ENCODE results near the gene KCNIP2. TPM values are rescaled to one million over a fixed set of nuclear protein-coding genes. Genes with fewer than 3 reads are reported as not detected.

The KCNIP2 gene
- total RNA-seq, 1 donor from 2014 or later, result 30.0 TPM

DNA sequence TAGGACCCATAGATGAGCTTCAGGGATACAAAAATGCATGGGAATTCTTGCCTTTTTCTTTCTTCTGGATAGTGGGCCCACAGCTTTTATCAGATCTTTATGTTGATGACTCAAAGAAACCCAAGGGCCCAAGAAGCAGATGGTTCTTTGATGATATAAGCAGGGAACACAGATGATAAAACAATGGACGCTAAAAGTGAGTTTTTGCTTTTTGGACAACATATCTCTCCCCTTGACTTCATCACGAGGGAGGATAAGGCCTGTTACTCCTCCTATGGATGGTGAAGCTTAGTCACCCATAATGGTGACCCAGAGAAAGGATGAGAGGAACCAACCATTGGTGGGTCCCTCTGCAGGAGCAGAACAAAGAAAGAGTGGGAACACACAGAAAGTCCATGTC lies 18.9 kb downstream of the KCNIP2 start:
- H3K27ac Mint-ChIP-seq (ENCODE audit: unreplicated experiment), result no peak overlapping the region
- H3K4me1 Mint-ChIP-seq (ENCODE audit: low read depth, unreplicated experiment), result peaks cover under 1% of the 10 kb centered on the region
- H3K9me3 Mint-ChIP-seq (ENCODE audit: unreplicated experiment), result peaks cover 2% of the 10 kb centered on the region
- TF ChIP-seq, protein P1, sequence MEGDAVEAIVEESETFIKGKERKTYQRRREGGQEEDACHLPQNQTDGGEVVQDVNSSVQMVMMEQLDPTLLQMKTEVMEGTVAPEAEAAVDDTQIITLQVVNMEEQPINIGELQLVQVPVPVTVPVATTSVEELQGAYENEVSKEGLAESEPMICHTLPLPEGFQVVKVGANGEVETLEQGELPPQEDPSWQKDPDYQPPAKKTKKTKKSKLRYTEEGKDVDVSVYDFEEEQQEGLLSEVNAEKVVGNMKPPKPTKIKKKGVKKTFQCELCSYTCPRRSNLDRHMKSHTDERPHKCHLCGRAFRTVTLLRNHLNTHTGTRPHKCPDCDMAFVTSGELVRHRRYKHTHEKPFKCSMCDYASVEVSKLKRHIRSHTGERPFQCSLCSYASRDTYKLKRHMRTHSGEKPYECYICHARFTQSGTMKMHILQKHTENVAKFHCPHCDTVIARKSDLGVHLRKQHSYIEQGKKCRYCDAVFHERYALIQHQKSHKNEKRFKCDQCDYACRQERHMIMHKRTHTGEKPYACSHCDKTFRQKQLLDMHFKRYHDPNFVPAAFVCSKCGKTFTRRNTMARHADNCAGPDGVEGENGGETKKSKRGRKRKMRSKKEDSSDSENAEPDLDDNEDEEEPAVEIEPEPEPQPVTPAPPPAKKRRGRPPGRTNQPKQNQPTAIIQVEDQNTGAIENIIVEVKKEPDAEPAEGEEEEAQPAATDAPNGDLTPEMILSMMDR (IDR thresholded peaks at IDR 0.05; ENCODE audit: partially characterized antibody, unreplicated experiment), result no peak
- peaks cover 5% of the 10 kb centered on the region for H3K36me3 Mint-ChIP-seq (ENCODE audit: unreplicated experiment)
- DNase-seq, result no peak
- peaks cover 4% of the 10 kb centered on the region for H3K27me3 Mint-ChIP-seq (ENCODE audit: unreplicated experiment)
- H3K4me3 Mint-ChIP-seq (ENCODE audit: unreplicated experiment), result no peak overlapping the region

DNA sequence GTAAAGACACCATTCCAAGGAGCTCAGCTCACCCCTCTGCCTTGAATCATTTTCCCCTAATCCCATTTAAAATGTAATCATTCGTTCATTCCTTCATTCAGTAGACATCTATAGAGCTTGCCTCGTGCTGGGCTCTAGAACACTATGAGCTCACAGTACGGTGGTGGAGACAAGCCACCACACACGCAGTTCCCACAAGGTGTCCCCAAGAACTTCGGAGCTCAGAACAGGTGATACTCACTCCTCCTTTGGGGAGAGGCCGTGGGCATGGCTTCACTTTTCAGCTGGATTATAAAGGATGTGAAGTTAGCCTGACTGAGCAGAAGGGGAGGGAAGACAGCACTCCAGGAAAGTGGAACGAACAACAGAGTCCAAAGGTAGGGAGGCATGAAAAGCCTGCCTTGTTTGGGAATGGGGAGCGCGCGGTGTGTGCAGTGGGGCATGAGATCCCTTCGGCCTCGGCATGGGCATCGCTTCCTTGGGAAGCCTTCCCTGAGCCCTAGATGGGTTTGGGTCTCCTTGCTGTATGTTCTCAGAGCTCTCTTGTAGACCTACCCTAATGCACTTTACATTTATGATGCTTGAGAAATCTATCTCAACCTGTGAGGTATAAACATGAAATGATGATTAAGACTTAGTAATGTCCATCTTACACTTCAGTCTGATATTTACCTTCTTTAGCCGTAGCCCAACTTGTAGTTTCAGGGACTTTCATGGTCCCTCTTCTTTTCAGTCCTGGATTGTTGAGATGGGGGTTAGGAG lies 24.5 kb downstream of the KCNIP2 start:
- Mint-ChIP-seq H3K4me3 (ENCODE audit: unreplicated experiment) (peak overlapping the region; percentile 95), H3K27me3 (ENCODE audit: unreplicated experiment) (peaks cover 15% of the 10 kb centered on the region), H3K36me3 (ENCODE audit: unreplicated experiment) (no peaks in the 10 kb centered on the region), H3K27ac (ENCODE audit: unreplicated experiment) (peak overlapping the region; percentile 99), H3K4me1 (ENCODE audit: low read depth, unreplicated experiment) (peaks cover 15% of the 10 kb centered on the region), H3K9me3 (ENCODE audit: unreplicated experiment) (peaks cover 23% of the 10 kb centered on the region)
- TF ChIP-seq, protein P1 (IDR thresholded peaks at IDR 0.05; ENCODE audit: partially characterized antibody, unreplicated experiment), result no peak
- no peak for DNase-seq

DNA sequence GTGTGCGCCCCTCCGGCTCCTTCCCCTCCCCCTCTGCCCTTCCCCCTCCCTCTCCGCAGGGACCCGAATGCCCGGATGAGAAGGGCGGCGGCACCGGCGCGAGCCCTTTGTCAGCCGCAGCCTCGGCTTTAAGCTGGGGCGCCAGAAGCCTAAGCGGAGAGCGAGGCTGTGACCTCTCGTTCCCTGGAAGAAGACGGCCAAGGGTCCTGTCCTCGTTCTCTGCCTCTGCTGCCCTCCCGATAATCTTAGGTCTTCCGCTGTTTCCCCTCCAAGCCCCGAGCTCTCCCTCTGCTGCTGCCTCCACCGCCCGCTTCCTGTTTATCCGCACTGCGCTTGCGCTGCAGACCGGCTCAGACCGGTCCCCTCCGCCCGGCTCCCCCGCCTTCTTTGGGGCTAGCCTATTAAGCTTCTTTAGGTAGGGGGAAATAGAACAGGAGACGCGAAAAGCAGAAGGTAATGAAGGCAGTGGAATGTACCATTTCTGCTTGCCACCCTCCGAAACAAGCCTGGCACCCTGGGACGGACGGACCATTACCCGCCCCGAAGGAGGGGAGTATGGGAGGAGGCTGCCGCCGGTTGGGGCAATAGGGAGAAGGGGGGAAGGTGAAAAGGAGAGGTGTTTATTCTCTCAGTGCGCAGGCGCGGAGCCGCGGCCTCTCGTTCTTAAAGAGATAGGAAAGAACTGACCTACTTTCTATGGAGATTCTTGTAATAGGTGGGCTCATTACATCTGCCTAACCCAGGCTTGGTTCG lies 25.3 kb downstream of the KCNIP2 start, which contains the start of gene OGA:
Gene OGA (minus strand): TSS at position 326 of the 753 bp plus-strand sequence. CDS start 422 bp downstream, outside the sequence.
- peak within 1 kb of the TSS; percentile 99 for H3K27ac Mint-ChIP-seq (ENCODE audit: unreplicated experiment)
- H3K4me1 Mint-ChIP-seq (ENCODE audit: low read depth, unreplicated experiment), result peaks cover 21% of the 10 kb centered on the region
- DNase-seq, result peak; percentile 97
- peaks cover 15% of the 10 kb centered on the region for H3K27me3 Mint-ChIP-seq (ENCODE audit: unreplicated experiment)
- TF ChIP-seq, protein P1 (IDR thresholded peaks at IDR 0.05; ENCODE audit: partially characterized antibody, unreplicated experiment), result no peak
- peaks cover 23% of the 10 kb centered on the region for H3K9me3 Mint-ChIP-seq (ENCODE audit: unreplicated experiment)
- peak within 1 kb of the TSS; percentile 95 for H3K4me3 Mint-ChIP-seq (ENCODE audit: unreplicated experiment)
- no peaks in the 10 kb centered on the region for H3K36me3 Mint-ChIP-seq (ENCODE audit: unreplicated experiment)

DNA sequence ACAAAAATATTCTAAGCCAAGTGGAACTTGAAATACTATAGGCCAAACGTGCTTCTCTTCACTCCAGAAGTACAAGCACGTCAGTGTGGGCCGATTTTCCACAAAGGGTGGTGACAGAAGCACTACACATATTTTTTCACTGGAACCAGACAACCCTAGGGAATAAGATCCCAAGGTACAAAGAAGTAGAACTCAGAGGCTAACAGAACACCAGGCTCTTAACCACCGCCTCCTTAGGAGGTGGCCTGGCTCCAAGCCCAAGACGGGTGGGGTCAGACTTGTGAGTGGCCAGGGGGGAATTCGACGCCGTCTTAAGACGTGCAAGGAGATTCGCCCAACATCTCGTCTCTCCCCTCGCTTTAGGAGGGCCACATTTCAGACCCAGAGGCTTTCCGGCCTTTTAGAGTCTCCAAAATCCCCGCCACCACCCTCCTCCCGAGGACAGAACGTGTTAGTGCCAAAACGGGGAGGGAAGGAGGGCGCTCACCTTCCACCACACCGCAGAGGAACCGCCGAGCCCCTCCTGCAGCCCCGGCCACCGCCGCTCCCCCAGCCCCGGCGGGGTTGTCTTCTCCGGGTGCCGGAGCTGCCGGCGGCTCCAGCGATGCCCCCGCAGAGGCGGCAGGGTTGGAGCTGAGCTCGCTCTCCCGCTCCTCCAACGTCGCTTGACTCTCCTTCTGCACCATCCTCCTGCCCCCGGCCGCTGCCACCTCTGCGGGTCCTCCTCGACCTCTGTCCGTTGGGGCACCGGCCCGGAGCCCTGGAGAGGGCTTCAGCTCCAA lies 26.1 kb downstream of the KCNIP2 start:
- no peak for DNase-seq
- peaks cover 25% of the 10 kb centered on the region for H3K9me3 Mint-ChIP-seq (ENCODE audit: unreplicated experiment)
- H3K27me3 Mint-ChIP-seq (ENCODE audit: unreplicated experiment), result peaks cover 16% of the 10 kb centered on the region
- H3K4me1 Mint-ChIP-seq (ENCODE audit: low read depth, unreplicated experiment), result peaks cover 29% of the 10 kb centered on the region
- TF ChIP-seq, protein P1 (IDR thresholded peaks at IDR 0.05; ENCODE audit: partially characterized antibody, unreplicated experiment), result no peak
- H3K4me3 Mint-ChIP-seq (ENCODE audit: unreplicated experiment), result peak overlapping the region; percentile 95
- no peaks in the 10 kb centered on the region for H3K36me3 Mint-ChIP-seq (ENCODE audit: unreplicated experiment)
- peak overlapping the region; percentile 99 for H3K27ac Mint-ChIP-seq (ENCODE audit: unreplicated experiment)
